Measurements from ENCODE around the gene DCTN1.
"Not testable (repeated sequence)": the region's sequence is repeated elsewhere in the genome, so short reads cannot be mapped to it uniquely, and the experiment has no call there.

DCTN1 gene

GRCh38 chr2:74424139-74424992, 44.3 kb upstream of the DCTN1 start:
- TF ChIP-seq CTCF (conservative IDR thresholded peaks at IDR 0.05; ENCODE audit: low read depth, low read length), result no peak
- no peak overlapping the region for H3K4me3 ChIP-seq (ENCODE audit: low read depth, low read length)
- DNase-seq (ENCODE audit: low read depth), result no peak

DNA sequence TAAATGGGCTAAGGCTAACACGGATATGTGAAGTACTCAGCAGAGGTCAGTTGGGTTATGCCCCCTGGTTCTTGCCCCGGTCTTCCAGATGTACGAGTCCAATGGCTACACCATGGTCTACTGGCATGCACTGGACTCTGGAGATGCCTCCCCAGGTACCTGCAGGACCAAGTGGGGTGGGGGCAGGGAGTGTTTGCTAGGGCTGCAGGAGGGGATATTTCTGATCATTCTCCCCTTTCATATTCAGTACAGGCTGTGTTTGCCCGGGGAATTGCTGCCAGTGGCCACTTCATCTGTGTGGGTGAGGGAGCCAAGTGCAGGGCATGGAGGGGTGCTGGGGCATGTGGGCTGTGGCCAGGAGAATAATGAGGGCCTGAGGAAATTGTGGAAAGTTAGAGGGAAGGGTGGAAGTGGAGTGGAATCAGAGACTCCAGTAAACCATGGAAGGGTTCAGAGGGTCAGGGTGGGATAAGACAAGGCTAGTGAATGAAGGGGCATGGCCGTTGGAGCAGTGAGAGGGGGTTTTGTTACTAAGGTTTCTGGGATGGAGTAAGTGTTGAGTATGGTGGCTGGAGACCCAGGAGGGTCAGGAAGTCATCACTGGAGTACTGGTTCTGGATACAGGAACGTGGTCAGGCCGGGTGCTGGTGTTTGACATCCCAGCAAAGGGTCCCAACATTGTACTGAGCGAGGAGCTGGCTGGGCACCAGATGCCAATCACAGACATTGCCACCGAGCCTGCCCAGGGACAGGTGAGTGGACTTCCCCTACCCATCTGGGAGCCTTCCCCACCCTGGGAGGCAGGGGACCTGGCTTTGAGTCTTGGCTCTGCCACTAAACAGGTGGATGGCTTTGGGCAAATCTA, 43.4 kb upstream of the DCTN1 start:
- H3K4me3 ChIP-seq (ENCODE audit: low read depth, low read length), result no peak overlapping the region
- DNase-seq (ENCODE audit: low read depth), result no peak
- TF ChIP-seq CTCF (conservative IDR thresholded peaks at IDR 0.05; ENCODE audit: low read depth, low read length), result no peak

DNA sequence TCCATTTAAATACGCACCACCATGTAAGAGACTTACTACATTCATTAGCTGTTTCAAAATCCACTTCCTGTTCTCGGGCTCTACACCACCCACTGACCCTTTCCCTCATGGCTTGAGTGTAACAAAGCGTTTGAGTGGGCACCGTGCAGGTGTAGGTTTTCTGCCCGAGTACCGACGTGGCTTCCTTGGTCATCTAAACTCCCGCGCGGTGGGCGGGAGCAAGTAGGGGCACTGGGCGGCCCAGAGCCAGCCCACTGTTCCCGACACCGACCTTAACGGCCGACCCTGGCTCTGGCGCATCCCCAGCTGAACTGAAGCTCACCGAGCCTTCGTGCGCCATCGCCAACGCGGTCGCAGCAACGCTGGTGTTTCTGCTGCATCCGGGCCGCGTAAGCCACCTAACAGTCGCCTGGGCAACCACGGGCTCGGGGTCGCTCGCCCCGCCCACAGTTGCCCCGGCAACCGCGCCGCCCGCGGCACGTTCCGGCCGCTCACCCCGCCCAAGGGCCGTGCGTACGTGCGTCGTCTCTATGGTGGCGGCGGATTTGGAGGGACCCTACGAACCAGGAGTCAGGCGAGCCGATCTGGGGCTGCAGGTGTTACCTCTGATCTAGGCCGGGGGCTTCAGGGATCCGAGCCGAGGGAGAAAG, 41.2 kb upstream of the DCTN1 start, which contains the start of the genes C2orf81 and WDR54:
TSS of gene C2orf81 (minus strand) at position 399 of the 650 bp plus-strand sequence. CDS start at position 340, 59 bp downstream.
TSS of gene WDR54 (plus strand) at position 510 of the 650 bp plus-strand sequence. CDS start 424 bp downstream, outside the sequence.
- no peak for TF ChIP-seq CTCF (conservative IDR thresholded peaks at IDR 0.05; ENCODE audit: low read depth, low read length)
- peak within 1 kb of the TSS; percentile 77 for H3K4me3 ChIP-seq (ENCODE audit: low read depth, low read length)
- DNase-seq (ENCODE audit: low read depth), result peak; percentile 77

DNA sequence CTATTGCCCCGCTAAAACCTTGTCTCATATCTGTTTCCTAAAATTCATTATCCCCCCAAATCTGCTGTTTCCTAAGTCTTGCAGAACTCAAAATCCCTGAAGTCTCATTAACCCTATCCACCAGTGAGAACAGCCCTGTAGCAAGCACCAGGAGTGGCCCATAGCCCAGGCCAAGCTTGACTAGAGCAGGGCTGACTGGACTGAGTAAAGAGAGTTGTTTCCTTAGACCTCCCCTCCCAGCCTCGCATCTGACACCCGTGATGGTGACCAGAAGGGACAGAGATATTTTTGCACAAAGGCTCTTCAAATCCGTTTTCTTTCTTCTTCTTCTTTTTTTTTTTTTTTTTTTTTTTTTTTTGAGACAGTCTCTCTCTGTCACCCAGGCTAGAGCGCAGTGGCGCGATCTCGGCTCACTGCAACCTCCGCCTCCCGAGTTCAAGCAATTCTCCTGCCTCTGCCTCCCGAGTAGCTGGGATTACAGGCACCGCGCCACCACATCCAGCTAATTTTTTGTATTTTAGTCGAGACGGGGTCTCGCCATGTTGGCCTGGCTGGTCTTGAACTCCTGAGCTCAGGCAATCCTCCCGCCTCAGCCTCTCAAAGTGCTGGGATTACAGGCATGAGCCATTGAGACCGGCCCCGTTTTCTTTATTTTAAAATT, 40.5 kb upstream of the DCTN1 start:
- not testable (repeated sequence) for H3K4me3 ChIP-seq (ENCODE audit: low read depth, low read length); DNase-seq (ENCODE audit: low read depth)

- DNase-seq (ENCODE audit: low read depth), result no peak
- no peak for TF ChIP-seq CTCF (conservative IDR thresholded peaks at IDR 0.05; ENCODE audit: low read depth, low read length)
- H3K4me3 ChIP-seq (ENCODE audit: low read depth, low read length), result no peak overlapping the region
Observed at GRCh38 chr2:74420006-74420405, 39.9 kb upstream of the DCTN1 start.

GRCh38 chr2:74419345-74419744, 39.2 kb upstream of the DCTN1 start:
- H3K4me3 ChIP-seq (ENCODE audit: low read depth, low read length), result no peak overlapping the region
- no peak for TF ChIP-seq CTCF (conservative IDR thresholded peaks at IDR 0.05; ENCODE audit: low read depth, low read length)
- DNase-seq (ENCODE audit: low read depth), result no peak
